HFF-Myc (cell line): ENCODE measurements around the gene KLRF1.

Source experiments
- DNase-seq: peaks from one replicate; pipeline ENCODE4 v3.0.0-alpha.2; 2011; ENCODE audit warnings: low read depth; ENCODE audit errors: extremely low read depth
- H3K4me3 ChIP-seq: replicated peaks from 2 replicates; pipeline ENCODE4 v1.5.1; 2011; ENCODE audit warnings: low read depth, mild to moderate bottlenecking, control low read depth, low read length
- CTCF ChIP-seq: IDR thresholded peaks from 2 replicates; pipeline ENCODE4 v1.5.1; 2012; ENCODE audit warnings: mild to moderate bottlenecking, low read depth, low read length, control low read depth; ENCODE audit errors: missing control alignments

KLRF1 gene

GRCh38 chr12:9880532-9881078, 53.3 kb downstream of the KLRF1 start:
- no peak overlapping the region for H3K4me3 ChIP-seq
- TF ChIP-seq CTCF: no peak

GRCh38 chr12:9881246-9881645, 54.0 kb downstream of the KLRF1 start, which contains the start of gene KLRF2:
Gene KLRF2, plus strand, starts transcription at chr12:9881489. Its CDS starts 107 bp downstream, at chr12:9881596.
- TF ChIP-seq CTCF: no peak
- H3K4me3 ChIP-seq: no peak within 1 kb of the TSS
- no peak for DNase-seq

More at GRCh38 chr12:9880532-9881078, 53.3 kb downstream of the KLRF1 start:
- DNase-seq: no peak

- no peak overlapping the region for H3K4me3 ChIP-seq
- no peak for DNase-seq
- no peak for TF ChIP-seq CTCF
Observed at GRCh38 chr12:9881988-9882387, 54.7 kb downstream of the KLRF1 start.

GRCh38 chr12:9883175-9883574, 55.9 kb downstream of the KLRF1 start:
- no peak overlapping the region for H3K4me3 ChIP-seq
- no peak for DNase-seq
- TF ChIP-seq CTCF: no peak

- no peak for TF ChIP-seq CTCF
- DNase-seq: no peak
- no peak overlapping the region for H3K4me3 ChIP-seq
Observed at GRCh38 chr12:9888665-9889273, 61.5 kb downstream of the KLRF1 start.
